Retina (tissue), 1 donor: ENCODE measurements around the gene ATG2A.
A peak's percentile ranks its signal among the peaks of the same experiment; 100 is the strongest.

ENCODE experiments used
- DNase-seq: peaks from one replicate; pipeline ENCODE4 v3.0.0-alpha.2; 2016

Gene ATG2A

DNA sequence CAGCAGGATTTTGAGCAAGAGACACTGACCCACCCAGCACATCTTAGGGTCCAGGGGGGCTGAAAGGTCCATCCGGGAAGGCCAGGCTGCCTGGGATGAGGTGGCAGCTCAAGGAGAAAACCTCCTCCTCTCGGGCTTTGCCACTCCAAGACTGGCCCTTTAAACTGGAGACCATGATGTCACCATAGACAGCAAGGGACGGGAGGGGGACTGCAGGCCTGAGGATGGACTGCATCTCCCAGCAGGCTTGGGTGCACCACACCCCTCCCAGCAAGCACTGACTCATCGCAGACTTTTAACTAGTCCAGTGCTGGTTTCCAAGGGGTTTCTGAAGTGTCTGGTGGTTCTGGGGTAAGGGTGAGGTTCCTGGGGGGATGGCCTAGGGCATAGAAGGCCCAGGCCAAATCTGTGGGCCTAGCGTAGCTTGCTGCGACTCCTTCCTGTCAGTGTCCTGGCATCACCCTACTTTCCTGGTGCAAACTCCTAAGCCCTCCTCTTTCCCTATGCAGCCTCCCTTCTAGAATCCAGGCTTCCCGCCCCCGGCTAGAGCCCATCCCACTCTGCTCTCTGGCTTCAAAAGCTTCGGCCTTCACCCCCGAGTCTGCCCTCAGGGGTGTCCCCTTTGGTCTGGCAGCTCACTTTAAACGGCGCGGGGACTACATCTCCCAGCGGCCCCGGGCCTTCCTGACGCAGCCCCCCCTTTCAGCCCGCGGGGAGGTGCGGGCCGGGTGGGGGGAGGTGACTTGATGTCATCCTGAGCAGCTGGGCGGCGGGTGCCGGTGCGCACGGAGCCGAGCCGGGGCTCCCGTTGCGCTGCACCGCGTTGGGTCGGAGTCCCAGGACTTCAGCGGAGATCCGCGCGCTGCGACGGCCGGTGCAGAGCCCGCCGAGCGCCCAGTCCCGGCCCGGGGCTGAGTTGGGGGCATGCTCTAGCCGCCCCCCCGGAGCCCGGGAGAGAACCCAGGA lies 7.2 kb upstream of the ATG2A start, which contains the start of gene PPP2R5B:
TSS of gene PPP2R5B (plus strand) at position 746 of the 966 bp plus-strand sequence. CDS start 1,046 bp downstream, outside the sequence.
- DNase-seq, result peak; percentile 94

DNA sequence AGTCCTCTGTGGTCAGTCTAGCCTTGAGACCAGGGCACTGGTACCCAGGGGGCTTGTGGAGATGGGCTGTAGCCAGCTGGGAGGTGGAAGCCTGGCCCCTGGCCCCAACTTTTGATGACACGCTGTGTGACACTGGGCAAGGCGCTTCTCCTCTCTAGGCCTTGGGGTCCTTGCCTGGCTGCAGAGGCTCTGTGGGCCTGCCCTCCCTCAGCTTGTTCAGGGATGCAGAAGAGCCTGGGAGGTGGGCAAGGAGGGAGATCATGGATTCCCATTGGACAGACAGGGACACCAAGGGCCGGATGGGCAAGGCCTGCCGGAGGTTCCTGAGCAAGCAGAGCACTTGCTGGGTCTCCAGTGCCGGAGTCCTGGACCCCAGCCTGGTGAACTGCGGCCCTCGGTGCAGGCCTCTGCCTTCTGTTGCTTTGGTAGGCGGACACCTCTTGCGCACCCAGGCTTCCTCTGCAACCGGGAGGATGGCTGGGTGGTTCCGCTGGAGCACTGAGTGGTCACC lies 6.2 kb upstream of the ATG2A start:
- DNase-seq, result no peak

DNA sequence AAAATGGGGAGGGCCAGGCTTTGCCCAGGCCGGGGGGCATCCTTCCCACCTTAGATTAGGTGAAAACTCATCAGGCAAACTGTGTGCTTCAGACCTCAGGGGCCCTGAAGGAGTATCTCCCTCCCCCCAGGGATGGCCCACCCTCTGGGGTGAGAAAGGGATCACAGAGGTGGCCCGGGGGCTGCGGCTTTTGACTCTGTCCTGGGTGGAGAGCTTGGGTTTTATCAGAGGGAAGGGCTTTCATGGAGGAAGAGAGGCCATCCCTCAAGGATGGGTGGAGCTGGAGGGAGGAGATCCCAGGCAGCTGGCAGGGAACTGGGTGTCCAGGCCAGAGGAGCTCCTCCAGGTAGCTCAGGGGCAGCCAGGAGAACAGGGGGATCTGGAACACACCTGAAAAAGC lies 4.4 kb upstream of the ATG2A start:
- no peak for DNase-seq

DNA sequence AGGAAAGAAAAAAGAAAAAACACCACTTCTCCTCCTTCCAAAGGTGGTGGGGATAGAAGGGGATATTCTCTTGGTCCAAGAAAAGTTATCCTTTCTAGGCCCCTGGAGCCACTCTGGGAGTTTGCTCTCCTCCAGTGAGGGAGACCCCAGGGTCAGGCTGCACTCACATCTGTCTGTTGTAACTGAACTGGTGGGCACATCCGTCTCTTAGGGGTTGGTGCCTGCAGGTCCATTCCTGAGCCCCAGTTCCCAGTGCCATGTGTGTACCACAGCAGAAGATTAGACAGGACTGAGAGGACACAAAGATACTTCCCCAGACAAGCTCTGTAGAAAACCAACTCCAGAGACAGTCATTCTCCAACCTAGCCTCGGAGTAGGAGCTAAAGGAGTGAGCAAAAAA lies 3.1 kb upstream of the ATG2A start:
- no peak for DNase-seq

DNA sequence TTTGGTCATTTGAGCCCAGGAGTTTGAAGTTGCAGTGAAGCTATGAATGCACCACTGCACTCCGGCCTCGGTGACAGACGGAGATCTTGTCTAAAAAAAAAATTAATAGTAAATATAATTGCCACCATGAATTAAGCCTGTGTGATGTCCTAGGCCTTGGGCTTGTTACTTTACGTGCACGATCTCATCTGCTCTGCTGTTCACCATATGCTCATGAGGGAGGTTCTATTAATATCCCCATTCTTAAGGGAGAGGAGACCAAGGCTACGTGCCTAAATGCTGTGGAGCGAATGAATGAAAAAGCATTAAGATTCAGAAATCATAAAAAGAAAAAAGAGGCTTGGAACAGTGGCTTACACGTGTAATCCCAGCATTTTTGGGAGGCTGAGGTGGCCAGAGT lies 2.6 kb upstream of the ATG2A start:
- no peak for DNase-seq

DNA sequence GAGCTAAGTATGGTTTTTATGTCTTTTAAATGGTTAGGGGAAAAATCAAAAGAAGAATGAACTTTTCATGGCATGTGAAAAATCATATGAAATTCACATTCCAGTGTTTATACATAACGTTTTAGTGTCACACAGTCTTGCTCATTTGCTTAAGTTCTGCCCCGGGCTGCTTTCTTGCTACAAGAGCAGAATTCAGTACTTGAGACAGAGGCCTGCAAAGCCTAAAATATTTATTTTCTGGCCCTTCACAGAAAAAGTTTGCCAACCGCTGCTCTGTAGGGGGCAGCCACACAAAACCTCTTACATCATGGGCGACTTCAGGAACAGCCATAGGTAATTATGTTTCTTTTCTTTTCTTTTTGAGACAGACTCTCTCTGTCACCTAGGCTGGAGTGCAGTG lies 1.0 kb upstream of the ATG2A start:
- no peak for DNase-seq

DNA sequence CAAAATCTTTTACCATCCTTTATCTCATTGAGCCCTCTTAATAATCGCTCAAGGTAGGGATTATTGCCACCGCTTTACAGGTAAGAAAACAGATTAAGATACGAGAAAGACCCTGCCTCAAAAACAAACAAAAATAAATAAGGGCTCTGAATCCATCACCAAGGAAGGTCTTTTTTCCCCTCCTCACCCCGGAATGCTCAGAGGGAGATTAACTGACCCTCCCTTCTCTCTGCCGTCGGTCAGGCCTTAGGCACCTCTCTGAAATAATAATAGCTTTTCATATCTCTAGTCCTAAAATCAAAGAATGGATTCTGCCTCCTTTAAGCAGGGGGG lies 620 bp upstream of the ATG2A start:
- DNase-seq, result no peak

DNA sequence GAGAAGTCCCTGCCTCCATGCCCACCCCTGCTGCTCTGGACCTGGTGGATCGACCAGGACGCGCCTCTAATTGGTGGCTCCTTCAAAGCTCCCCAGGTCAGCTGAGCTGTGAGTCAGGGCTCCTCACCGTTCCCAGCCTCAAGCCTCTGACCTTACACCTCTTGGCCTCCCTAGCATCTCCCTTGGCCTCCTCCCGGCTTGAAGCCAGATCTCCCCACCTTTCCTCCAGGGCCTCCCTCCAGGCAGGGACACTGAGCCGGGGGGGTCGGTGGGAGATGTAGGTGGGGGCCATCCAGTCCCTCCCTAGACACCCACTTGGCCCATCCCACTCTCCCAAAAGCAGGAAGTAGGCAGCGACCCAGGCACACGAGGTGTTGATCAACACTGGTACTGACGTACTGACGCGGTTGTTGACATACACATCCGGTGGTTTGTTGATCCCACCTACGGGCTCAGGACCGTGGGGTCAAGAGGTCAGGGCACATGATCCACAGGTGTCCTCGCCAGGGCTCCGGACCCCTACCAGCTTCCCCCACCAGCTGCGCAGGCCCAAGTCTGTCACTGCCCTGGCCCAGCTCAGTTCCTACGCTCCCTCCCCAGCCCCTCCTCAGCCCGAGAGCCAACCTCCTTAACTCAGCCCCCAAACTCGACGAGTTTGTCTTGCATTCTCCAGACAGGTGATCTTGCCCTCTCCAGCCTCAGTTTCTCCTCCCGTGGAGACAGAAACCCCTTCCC lies 802 bp downstream of the ATG2A start:
- DNase-seq, result no peak

DNA sequence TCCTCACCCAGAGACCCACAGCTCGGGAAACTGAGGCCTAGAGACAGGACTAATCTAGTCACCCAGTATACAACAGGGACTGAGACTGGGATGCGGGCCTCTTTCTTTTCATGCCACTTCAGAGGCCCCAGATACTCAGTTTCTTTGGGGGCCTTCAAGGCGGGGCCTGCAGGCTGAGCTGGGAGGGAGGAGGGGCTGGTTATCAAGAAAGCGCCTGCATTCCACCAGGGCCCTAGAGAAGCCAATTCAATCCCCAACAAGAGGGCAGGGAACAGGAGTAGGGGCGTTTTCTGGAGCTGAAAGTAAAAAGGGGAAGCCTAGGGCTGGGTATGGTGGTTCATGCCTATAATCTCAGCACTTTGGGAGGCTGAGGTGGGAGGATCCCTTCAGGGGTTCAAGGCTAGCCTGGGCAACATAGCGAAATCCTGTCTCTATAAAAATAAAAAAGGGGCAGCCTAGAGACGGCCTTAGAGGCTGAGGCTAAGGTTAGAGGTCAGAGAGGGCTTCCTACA lies 1.6 kb downstream of the ATG2A start:
- DNase-seq, result no peak

DNA sequence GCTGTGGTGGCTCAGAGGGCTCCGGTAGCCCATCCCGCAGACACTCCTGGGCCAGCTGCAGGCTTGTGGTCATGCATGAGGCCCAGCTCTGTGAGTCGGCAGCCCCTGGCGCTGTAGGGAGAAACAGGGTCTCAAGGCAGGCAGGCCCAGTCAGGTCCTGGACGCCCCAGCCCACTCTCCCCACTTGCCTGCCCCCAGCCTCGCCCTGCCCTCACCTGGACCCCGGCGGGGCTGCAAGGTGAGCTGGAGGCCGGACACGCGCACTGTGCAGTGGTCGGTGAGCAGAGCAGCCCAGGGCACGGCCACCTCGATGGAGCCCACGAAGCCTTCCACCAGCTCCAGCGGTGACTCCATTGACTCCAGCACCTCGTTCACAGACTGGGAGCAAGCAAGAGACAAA lies 2.9 kb downstream of the ATG2A start:
- no peak for DNase-seq

DNA sequence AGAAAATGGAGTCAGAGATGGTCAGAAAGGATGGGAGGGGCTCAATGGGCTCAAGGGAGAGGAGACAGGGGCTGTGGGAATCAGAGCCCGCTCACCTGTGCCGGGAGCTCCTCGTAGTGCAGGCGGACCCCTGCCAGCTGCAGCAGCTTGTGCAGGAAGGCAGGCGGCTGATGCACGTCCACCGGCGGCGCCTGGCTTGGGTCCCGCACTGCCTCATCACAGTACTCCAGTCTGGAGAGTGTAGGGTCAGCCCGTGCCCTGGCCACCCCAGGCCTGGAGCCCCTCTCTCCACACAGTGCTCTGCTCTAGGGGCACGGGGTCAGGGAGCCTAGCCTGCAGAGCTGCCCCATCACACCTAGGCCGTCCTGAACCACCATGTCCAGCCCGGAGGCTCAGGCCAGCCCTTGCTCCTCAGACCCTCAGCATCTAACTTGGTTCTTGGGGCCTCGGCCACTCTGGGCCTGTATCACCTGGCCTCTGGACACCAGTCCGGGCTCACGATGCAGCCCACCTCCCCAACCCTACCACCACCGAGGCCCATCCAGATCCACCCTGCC lies 3.8 kb downstream of the ATG2A start:
- no peak for DNase-seq

DNA sequence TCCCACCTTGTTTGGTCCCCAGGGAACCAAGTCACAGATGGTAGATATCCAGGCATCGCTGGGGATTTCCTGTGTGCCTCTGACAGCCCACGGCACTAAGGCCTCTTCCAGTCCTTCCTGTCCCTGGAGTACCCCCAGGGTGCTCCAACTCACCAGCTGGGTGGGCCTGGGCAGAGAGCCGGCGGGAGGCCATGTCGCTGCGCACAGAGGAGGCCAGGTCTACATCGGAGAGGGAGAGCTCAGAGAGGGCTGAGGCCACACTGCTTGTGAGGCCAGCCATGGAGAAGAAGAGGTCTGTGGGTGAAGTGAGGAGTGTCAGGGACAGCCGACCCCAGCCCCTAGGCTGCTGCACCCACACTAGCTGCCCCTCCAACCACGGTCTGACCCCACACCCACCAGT lies 5.3 kb downstream of the ATG2A start:
- no peak for DNase-seq

DNA sequence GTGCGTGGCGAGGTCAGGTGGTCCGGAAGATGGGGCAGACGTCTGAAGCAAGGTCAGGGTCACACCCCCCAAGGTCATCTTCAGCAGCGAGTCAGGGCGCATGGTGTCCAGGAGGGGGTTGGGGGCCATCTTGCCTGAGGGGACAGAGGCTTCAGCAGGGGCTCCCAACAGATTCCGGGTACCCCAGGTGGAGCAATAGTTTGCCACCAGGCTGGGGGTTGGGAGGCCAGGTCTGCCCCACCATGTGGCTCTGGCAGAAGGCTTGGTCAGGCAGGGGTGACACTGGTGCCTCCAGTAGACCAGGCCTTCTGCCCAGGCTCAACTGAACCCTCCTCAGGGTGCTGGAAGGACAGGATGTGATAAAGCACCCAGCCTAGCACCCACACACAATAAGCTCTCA lies 5.9 kb downstream of the ATG2A start:
- DNase-seq, result no peak

DNA sequence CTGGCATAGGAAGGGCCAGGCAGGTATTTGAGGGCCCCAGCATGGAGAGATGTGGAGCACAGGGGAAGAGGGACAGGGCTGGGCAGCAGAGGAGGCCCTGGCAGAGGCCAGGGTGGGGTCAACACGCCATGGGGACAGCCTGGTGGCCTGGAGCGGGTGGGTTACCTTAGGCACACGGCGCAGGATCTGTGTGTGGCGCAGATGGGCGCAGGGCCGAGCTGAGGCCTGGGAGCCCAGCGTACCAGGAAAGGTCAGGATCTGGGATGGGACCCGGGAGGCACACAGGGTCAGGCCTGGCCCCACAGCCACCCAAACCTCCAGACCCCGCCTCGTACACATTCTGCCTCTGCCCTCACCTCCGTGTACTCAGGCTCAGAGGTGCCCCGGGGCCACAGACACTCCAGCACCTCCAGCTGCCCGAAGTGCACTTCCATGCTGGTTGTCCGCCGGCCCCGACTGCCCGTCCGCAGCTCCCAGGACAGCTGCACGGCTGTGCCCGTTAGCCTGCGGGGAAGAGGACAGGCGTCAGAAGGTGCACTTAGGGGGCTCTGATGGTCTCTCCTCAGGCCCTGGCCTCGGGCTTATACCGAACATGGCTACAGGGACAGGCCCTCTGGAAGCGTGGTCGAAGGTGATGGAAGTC lies 6.4 kb downstream of the ATG2A start:
- DNase-seq, result no peak

DNA sequence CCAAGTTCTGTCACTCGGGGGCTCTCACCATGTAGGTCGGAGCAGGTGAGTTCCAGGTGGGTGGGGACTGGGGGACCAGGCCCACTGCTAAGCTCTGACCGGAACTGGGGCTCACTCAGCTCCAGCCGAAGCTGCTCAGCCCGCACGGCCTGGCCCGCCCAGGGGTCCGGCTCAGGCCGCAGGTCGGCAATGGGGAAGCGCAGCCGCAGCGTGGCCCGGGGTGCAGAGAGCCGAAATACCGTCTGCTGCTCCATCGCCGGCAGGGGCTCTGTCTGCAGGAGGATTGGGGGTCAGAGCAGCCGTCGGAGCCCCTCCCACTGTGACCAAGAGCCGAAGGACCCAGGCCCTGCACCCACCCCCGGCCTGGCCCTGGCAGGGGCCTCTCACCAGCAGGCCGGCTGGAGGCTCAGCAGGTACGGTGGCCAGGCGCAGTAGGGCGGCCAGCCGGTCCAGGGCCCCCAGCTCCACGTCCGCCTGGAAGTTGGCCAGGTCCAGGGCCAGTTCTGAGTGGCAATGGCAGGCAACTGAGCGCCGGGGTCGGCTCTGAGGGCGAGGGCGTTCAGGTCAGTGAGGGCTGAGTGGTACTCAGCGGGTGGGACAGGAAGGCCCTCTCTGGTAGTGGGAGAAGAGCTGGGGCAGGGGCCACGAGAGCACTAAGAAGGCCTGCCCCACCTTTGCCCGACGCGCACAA lies 7.2 kb downstream of the ATG2A start:
- no peak for DNase-seq

DNA sequence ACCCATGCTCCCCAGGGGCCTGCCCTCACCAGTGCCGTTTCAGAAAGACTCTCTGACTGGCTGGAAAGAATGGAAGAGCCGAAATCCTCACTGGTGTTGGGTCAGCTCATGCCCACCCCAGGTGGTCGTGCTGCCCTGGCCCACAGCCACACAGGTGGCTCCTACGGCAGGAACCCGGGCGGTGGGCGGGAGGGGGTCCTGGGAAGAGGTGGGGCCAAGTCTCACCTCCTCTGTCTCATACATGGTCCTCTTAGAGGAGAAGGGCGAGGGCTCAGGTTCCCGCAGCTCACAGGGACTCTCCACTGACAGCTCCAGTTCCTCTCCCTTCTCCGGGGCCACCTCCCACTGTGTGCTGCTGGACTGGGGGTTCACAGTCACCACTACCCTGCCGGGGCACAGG lies 8.2 kb downstream of the ATG2A start:
- no peak for DNase-seq

DNA sequence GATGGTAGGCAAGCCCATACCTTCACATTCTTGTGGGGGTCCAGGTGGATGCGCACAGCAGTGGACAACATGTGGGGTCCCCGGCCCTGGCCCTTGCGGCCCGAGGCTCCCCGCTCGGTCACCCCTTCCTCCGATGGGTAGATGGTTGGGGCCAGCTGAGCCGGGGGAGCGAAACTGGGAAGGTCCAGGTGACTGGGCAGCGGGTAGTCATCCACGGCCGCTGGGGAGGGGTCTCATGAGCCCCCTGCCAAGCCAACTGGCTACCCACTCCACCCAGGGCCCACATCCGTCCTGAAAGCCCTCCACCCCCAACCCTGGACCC lies 10.7 kb downstream of the ATG2A start:
- DNase-seq, result no peak

DNA sequence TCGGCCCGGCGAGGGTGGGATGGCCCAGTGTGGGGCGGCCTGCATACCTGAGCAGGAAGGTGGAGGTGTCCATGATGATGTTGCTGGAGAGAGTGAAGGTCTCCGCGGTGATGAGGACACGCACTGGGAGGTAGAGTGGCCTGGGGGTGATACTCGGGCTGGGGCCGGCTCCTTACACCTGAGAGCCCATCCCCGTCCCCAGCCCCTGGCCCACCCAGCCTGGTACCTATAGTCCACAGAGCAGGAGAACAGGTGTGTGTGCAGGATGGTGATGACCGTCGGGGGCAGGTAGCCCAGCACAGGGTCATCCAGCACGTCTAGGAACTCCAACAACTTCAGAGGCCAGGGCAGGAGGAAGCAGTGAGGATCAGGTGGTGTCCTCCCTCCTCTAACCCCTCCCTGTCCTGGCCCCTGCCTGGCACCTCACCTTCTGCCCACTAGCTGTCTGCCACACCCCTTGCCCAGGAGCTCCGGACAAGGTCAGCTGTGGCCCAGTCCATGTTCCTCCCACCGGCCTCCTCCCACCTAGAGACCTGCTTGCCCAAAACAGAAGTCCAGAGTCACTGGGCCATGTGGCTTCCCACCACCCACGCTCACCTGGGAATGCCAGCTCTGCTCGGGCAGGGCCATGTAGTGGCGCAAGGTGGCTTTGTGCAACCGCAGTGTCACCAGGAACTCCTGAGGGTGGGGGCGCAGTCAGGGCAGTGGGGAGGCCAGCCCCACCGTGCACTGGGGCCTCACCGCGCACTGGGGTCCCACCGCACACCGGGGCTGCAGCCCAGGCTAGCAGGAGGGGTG lies 11.3 kb downstream of the ATG2A start:
- no peak for DNase-seq

DNA sequence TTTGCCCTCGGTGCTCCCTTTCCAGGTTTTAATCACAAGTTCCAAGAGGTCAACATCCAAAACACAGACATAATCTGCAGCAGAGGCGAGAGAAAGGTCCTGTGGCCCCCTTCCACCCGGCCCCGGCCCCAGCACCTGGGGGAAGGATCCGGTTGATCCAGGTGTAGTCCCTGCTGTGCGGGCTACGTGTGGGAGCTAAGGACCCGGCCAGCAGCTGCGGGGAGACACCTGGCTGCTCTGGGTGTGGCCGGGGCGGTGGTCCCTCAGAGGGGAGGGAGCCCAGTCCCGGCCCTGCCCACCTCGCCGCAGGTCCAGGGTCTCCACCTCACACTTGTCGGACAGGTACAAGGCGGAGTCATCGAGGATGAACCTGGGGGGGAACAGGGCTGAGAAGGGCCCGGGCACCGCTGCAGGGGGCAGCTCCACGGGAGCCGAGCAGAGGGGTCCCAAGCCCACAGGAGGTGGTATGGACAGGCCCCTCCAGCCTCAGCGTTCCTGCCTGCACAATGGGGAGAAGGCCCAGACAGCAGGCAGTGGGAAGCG lies 13.6 kb downstream of the ATG2A start:
- no peak for DNase-seq

DNA sequence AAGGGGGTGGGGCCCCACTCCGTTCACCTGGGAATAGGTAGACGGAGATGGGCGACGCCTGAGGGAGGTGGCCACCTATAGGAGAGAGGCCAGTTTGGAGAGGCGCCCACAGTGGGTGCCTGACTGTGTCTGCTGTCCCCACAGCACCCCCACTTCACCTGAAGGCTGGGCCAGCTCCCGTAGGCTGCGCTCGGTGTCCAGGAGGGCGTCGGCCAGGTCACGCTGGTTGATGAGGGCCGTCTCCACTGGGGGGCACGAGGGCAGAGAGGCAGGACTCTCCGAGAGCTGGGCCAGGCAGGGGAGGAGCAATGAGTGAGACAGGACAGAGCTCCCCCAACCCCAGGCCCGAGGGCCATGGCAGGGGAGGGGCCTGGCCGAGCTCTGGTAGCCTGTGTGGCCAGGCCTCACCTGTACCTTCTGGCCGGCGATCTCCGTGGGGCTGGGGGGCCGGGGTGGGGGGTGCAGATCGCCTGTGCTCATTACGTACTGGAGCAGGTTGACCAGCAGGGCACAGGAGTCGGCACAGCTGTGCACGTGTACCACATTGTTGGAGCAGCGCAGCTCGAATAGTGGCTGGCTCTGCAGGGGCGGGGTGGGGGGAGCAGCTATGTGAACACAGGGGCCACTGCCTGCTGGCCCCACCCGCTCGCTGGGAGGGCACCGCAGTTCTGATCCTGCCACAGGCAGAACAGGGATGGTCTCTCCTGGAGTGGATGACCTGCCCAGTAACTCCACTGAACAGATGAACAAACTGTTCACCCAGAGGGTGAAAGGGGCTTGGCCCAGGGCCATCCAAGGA lies 14.7 kb downstream of the ATG2A start:
- DNase-seq, result no peak
